Neural cell (in vitro differentiated cells): ENCODE measurements around the gene UQCR11. TPM values are rescaled to one million over a fixed set of nuclear protein-coding genes. Genes with fewer than 3 reads are reported as not detected.

Experiments
- H2AFZ ChIP-seq: fragments of 200-600, 300-800 bp; sonication (generic), shearing (Covaris generic); 2 replicates; pipeline ENCODE4 v1.6.0; 2014; ENCODE audit warnings: low read depth, mild to moderate bottlenecking, antibody characterized with exemption, low read length, moderate library complexity
- H3F3A ChIP-seq: fragments of 200-600 bp; shearing (Covaris generic); 2 replicates; pipeline ENCODE4 v1.6.1; 2016; ENCODE audit warnings: mild to moderate bottlenecking, moderate library complexity, mixed read lengths, antibody characterized with exemption, low read length; ENCODE audit not compliant: insufficient read depth, poor library complexity, severe bottlenecking
- H3K27ac ChIP-seq: fragments of 200-600, 300-800 bp; sonication (generic), shearing (Covaris generic); 2 replicates; pipeline ENCODE4 v1.5.1; 2014; ENCODE audit warnings: mild to moderate bottlenecking, low read length, moderate library complexity
- H3K27me3 ChIP-seq: fragments of 300-800, 200-600 bp; sonication (generic), shearing (Covaris generic); 2 replicates; pipeline ENCODE4 v1.6.0; 2014; ENCODE audit warnings: mild to moderate bottlenecking, low read depth, low read length, moderate library complexity; ENCODE audit not compliant: insufficient read depth
- H3K36me3 ChIP-seq: fragments of 300-800, 200-600 bp; sonication (generic), shearing (Covaris generic); 2 replicates; pipeline ENCODE4 v1.5.1; 2014; ENCODE audit warnings: mild to moderate bottlenecking, antibody characterized with exemption, low read length, moderate library complexity; ENCODE audit not compliant: insufficient read depth
- H3K4me2 ChIP-seq: fragments of 300-800, 200-600 bp; sonication (generic), shearing (Covaris generic); 2 replicates; pipeline ENCODE4 v1.6.0; 2014; ENCODE audit warnings: mild to moderate bottlenecking, low read length
- H3K4me3 ChIP-seq: fragments of 300-800, 200-600 bp; sonication (generic), shearing (Covaris generic); 2 replicates; pipeline ENCODE4 v1.5.1; 2014; ENCODE audit warnings: mild to moderate bottlenecking, low read length, moderate library complexity
- H3K79me2 ChIP-seq: fragments of 200-600 bp; shearing (Covaris generic); replicated peaks from 2 replicates; pipeline ENCODE4 v1.6.0; 2014; ENCODE audit warnings: mild to moderate bottlenecking, low read length, moderate library complexity; ENCODE audit not compliant: insufficient read depth
- H3K9ac ChIP-seq: fragments of 300-800, 200-600 bp; sonication (generic), shearing (Covaris generic); 2 replicates; pipeline ENCODE4 v1.6.1; 2016; ENCODE audit warnings: mild to moderate bottlenecking, low read length, mixed read lengths
- H3K9me2 ChIP-seq: fragments of 200-600 bp; shearing (Covaris generic); 2 replicates; pipeline ENCODE4 v1.6.1; 2016; ENCODE audit warnings: mild to moderate bottlenecking, low read length, mixed read lengths; ENCODE audit not compliant: insufficient read depth
- H3K9me3 ChIP-seq: fragments of 200-600, 300-800 bp; sonication (generic), shearing (Covaris generic); 2 replicates; pipeline ENCODE4 v1.6.1; 2016; ENCODE audit warnings: mild to moderate bottlenecking, mixed run types, low read length, moderate library complexity, mixed read lengths
- H4K20me1 ChIP-seq: fragments of 200-600 bp; shearing (Covaris generic); 2 replicates; pipeline ENCODE4 v1.6.1; 2016; ENCODE audit warnings: mild to moderate bottlenecking, mixed run types; ENCODE audit not compliant: insufficient read depth
- EP300 ChIP-seq: fragments of 450-650 bp; conservative IDR thresholded peaks from 2 replicates; pipeline ENCODE4 v1.6.1; 2014; ENCODE audit warnings: antibody characterized with exemption, mild to moderate bottlenecking, moderate library complexity; ENCODE audit not compliant: poor library complexity, severe bottlenecking
- EZH2 ChIP-seq: fragments of 200-600, 300-800 bp; shearing (Covaris generic), sonication (generic); IDR thresholded peaks from 2 replicates; pipeline ENCODE4 v1.6.1; 2014; ENCODE audit warnings: antibody characterized with exemption, low read length, borderline replicate concordance, mild to moderate bottlenecking; ENCODE audit not compliant: insufficient read depth, poor library complexity, severe bottlenecking
- MXI1 ChIP-seq: fragments of 450-650 bp; conservative IDR thresholded peaks from 2 replicates; pipeline ENCODE4 v1.6.1; 2014; ENCODE audit warnings: antibody characterized with exemption, mild to moderate bottlenecking; ENCODE audit not compliant: poor library complexity, severe bottlenecking
- POLR2AphosphoS5 ChIP-seq: IDR thresholded peaks from 2 replicates; pipeline ENCODE4 v1.6.1; 2012
- RAD21 ChIP-seq: fragments of 450-650 bp; conservative IDR thresholded peaks from 2 replicates; pipeline ENCODE4 v1.6.1; 2014; ENCODE audit warnings: antibody characterized with exemption, mild to moderate bottlenecking, moderate library complexity
- SMC3 ChIP-seq: fragments of 450-650 bp; conservative IDR thresholded peaks from 2 replicates; pipeline ENCODE4 v1.6.1; 2014; ENCODE audit warnings: antibody characterized with exemption, mild to moderate bottlenecking, moderate library complexity; ENCODE audit not compliant: poor library complexity
- TAF1 ChIP-seq: IDR thresholded peaks from 2 replicates; pipeline ENCODE4 v1.6.1; 2012; ENCODE audit warnings: low read depth
- polyA plus RNA-seq: library from polyadenylated mRNA; depleted of rRNA; stranded (reverse); fragments of >200 nt; gene quantifications from 2 replicates; pipeline ENCODE4 v1.2.3, GENCODE V29; 2014
- TF ChIP-seq, protein P1 (sequence below): fragments of 450-650 bp; IDR thresholded peaks from 2 replicates; pipeline ENCODE4 v1.5.1; 2014; ENCODE audit warnings: antibody characterized with exemption, mild to moderate bottlenecking, moderate library complexity; ENCODE audit not compliant: poor library complexity, severe bottlenecking
- TF ChIP-seq, protein P2 (sequence below): IDR thresholded peaks from 2 replicates; pipeline ENCODE4 v1.6.1; 2012; ENCODE audit warnings: borderline replicate concordance

Gene UQCR11
- polyA plus RNA-seq, 1 donor from 2014 or later = 204 TPM

DNA sequence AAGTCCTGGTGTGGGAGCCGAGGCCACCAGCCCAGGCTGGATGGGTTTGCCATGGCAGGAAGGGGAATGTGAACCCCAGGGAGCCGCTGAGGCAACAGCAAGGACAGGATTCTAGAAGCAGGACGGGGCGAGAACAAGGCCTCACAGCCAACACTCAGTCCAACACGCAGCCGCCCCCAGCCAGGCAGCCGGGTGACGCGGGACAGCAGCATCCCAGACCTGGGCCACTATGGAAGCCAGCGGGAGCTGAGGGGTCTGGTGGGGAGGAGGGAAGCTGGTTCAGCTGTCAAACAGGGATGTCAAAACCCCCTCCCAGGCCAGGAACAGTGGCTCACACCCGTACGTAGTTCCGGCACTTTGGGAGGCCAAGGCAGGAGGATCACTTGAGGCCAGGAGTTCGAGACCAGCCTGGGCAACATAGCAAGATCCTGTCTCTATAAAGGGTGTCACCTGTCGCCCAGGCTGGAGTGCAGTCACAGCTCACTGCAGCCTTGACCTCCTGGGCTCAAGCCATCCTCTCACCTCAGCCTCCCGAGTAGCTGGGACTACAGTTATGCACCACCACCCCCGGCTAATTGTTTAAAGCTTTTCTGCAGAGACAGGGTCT, 43.9 kb downstream of the UQCR11 start:
- Histone ChIP-seq H3K27ac (no peak overlapping the region), H3K36me3 (peaks cover 5% of the 10 kb centered on the region), H3K9ac (no peak overlapping the region), H4K20me1 (peaks cover 51% of the 10 kb centered on the region), H3F3A (no peaks in the 10 kb centered on the region), H3K79me2 (peaks cover 65% of the 10 kb centered on the region), H3K9me3 (no peaks in the 10 kb centered on the region), H3K27me3 (no peaks in the 10 kb centered on the region), H2AFZ (no peak overlapping the region), H3K9me2 (no peaks in the 10 kb centered on the region), H3K4me3 (no peak overlapping the region), H3K4me2 (no peak overlapping the region)
- TF ChIP-seq MXI1 (no peak), POLR2AphosphoS5 (no peak), RAD21 (no peak), EP300 (no peak), SMC3 (no peak), TAF1 (no peak), EZH2 (no peak)
- TF ChIP-seq, protein P1, sequence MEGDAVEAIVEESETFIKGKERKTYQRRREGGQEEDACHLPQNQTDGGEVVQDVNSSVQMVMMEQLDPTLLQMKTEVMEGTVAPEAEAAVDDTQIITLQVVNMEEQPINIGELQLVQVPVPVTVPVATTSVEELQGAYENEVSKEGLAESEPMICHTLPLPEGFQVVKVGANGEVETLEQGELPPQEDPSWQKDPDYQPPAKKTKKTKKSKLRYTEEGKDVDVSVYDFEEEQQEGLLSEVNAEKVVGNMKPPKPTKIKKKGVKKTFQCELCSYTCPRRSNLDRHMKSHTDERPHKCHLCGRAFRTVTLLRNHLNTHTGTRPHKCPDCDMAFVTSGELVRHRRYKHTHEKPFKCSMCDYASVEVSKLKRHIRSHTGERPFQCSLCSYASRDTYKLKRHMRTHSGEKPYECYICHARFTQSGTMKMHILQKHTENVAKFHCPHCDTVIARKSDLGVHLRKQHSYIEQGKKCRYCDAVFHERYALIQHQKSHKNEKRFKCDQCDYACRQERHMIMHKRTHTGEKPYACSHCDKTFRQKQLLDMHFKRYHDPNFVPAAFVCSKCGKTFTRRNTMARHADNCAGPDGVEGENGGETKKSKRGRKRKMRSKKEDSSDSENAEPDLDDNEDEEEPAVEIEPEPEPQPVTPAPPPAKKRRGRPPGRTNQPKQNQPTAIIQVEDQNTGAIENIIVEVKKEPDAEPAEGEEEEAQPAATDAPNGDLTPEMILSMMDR = no peak
- TF ChIP-seq, protein P2, sequence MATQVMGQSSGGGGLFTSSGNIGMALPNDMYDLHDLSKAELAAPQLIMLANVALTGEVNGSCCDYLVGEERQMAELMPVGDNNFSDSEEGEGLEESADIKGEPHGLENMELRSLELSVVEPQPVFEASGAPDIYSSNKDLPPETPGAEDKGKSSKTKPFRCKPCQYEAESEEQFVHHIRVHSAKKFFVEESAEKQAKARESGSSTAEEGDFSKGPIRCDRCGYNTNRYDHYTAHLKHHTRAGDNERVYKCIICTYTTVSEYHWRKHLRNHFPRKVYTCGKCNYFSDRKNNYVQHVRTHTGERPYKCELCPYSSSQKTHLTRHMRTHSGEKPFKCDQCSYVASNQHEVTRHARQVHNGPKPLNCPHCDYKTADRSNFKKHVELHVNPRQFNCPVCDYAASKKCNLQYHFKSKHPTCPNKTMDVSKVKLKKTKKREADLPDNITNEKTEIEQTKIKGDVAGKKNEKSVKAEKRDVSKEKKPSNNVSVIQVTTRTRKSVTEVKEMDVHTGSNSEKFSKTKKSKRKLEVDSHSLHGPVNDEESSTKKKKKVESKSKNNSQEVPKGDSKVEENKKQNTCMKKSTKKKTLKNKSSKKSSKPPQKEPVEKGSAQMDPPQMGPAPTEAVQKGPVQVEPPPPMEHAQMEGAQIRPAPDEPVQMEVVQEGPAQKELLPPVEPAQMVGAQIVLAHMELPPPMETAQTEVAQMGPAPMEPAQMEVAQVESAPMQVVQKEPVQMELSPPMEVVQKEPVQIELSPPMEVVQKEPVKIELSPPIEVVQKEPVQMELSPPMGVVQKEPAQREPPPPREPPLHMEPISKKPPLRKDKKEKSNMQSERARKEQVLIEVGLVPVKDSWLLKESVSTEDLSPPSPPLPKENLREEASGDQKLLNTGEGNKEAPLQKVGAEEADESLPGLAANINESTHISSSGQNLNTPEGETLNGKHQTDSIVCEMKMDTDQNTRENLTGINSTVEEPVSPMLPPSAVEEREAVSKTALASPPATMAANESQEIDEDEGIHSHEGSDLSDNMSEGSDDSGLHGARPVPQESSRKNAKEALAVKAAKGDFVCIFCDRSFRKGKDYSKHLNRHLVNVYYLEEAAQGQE = no peak

DNA sequence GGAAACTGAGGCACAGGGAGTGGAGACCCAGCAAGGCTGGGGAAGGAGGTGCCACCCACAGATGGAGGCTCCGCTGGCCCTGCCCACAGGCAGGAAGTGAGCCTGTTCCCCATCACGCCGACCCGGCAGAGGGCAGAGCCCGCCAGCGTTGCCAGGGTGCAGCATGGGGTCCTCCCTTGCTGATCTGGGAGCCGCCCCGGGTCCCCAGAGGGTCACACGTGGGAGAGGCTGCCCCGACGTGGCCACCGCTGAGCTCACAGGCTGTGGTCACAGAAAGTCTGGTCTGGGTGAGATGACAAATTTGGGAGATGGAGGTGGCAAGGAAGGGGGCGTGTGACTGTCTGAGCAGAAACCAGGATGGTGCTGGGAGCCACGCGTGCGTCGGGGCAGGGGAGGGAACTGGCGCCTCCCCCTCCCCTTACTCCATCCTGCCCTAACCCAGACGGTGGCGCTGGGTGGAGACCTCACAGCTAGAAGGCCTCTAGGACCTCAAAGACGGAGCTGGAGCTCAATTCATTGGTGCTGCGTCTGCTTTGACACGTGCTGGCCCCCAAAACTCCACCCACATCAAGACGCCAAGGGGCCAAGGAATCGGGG, 44.9 kb downstream of the UQCR11 start:
- no peaks in the 10 kb centered on the region for H3K27me3 ChIP-seq
- no peak overlapping the region for H3K4me3 ChIP-seq
- peaks cover 5% of the 10 kb centered on the region for H3K36me3 ChIP-seq
- H3F3A ChIP-seq = no peaks in the 10 kb centered on the region
- H3K9me3 ChIP-seq = no peaks in the 10 kb centered on the region
- H3K9ac ChIP-seq = no peak overlapping the region
- no peak overlapping the region for H3K27ac ChIP-seq
- H4K20me1 ChIP-seq = peaks cover 51% of the 10 kb centered on the region
- TF ChIP-seq, protein P1 = no peak
- TF ChIP-seq SMC3 = no peak
- TF ChIP-seq, protein P2 = no peak
- no peak for TF ChIP-seq MXI1
- TF ChIP-seq RAD21 = no peak
- no peak for TF ChIP-seq EP300
- TF ChIP-seq EZH2 = no peak
- no peak for TF ChIP-seq TAF1
- no peak for TF ChIP-seq POLR2AphosphoS5
- H3K4me2 ChIP-seq = no peak overlapping the region
- peaks cover 55% of the 10 kb centered on the region for H3K79me2 ChIP-seq
- no peak overlapping the region for H2AFZ ChIP-seq
- no peaks in the 10 kb centered on the region for H3K9me2 ChIP-seq
